BJ (cell line): Measurements from ENCODE around the gene CEP131. TPM values are rescaled to one million over a fixed set of nuclear protein-coding genes. Genes with fewer than 3 reads are reported as not detected.

Source experiments
- CTCF ChIA-PET: fragments of 350-600 bp; formaldehyde crosslinking; extraction: SDS; loops from one replicate; lab custom pipeline; 2021; ENCODE audit warnings: antibody characterized with exemption, inconsistent platforms; lab: Yijun Ruan, JAX
- POLR2A ChIA-PET: fragments of 300-600 bp; sonication (Branson Sonifier 250); formaldehyde crosslinking; extraction: SDS; loops from one replicate; lab custom pipeline; 2021; ENCODE audit warnings: antibody characterized with exemption; lab: Charles Lee
- DNase-seq: peaks from one replicate; pipeline ENCODE4 v3.0.0-alpha.2; 2011; ENCODE audit warnings: low read depth
- H3K27me3 ChIP-seq: 2 replicates; pipeline ENCODE4 v1.6.0; 2011; ENCODE audit warnings: low read length; ENCODE audit not compliant: control insufficient read depth, insufficient read depth
- H3K36me3 ChIP-seq: 2 replicates; pipeline ENCODE4 v1.5.1; 2011; ENCODE audit warnings: low read length; ENCODE audit not compliant: control insufficient read depth, insufficient read depth
- H3K4me3 ChIP-seq: 2 replicates; pipeline ENCODE4 v1.5.1; 2011; ENCODE audit warnings: low read depth, mild to moderate bottlenecking, control low read depth, low read length
- CTCF ChIP-seq: IDR thresholded peaks from 2 replicates; pipeline ENCODE4 v1.5.1; 2011; ENCODE audit warnings: low read depth, mild to moderate bottlenecking, control low read depth, inconsistent platforms, low read length, moderate library complexity; ENCODE audit not compliant: insufficient read depth
- polyA plus RNA-seq: library from polyadenylated mRNA; depleted of rRNA; stranded (reverse); fragments of >200 nt; gene quantifications from 2 replicates; pipeline ENCODE4 v1.2.3, GENCODE V29; 2011

CEP131 gene
- polyA plus RNA-seq, 1 experiment, result 4.9 TPM

- POLR2A ChIA-PET, result no interaction called here
- no peak for TF ChIP-seq CTCF
- Histone ChIP-seq H3K4me3 (no peak overlapping the region), H3K27me3 (peaks cover 1% of the 10 kb centered on the region; the same call in 1 of the 2 replicates), H3K36me3 (peaks cover 2% of the 10 kb centered on the region; the same call in 1 of the 2 replicates)
- DNase-seq, result no peak
- CTCF ChIA-PET, result interaction anchor here (1.0 to 2.0 kb wide), 2 partner anchors 21 to 42 kb away, joined by 3 to 6 read pairs; no protein-coding TSS in a partner anchor
These were observed 38.2 kb downstream of the CEP131 start for GRCh38 chr17:81184555-81184954.

- Histone ChIP-seq H3K27me3 (peaks cover 1% of the 10 kb centered on the region; the same call in 1 of the 2 replicates), H3K36me3 (no peaks in the 10 kb centered on the region), H3K4me3 (no peak overlapping the region)
- no peak for DNase-seq
- POLR2A ChIA-PET, result no interaction called here
- no peak for TF ChIP-seq CTCF
- CTCF ChIA-PET, result no interaction called here
These were observed 39.0 kb downstream of the CEP131 start for GRCh38 chr17:81183807-81184206.

GRCh38 chr17:81183316-81183715 is 39.4 kb downstream of the CEP131 start:
- H3K27me3 ChIP-seq, result peaks cover 1% of the 10 kb centered on the region; the same call in 1 of the 2 replicates
- ChIA-PET POLR2A (no interaction called here), CTCF (no interaction called here)
- no peaks in the 10 kb centered on the region for H3K36me3 ChIP-seq
- no peak overlapping the region for H3K4me3 ChIP-seq
- no peak for TF ChIP-seq CTCF
- DNase-seq, result no peak

- peaks cover 1% of the 10 kb centered on the region; the same call in 1 of the 2 replicates for H3K27me3 ChIP-seq
- H3K36me3 ChIP-seq, result no peaks in the 10 kb centered on the region
- no peak for TF ChIP-seq CTCF
- CTCF ChIA-PET, result no interaction called here
- no peak overlapping the region for H3K4me3 ChIP-seq
- no peak for DNase-seq
- POLR2A ChIA-PET, result no interaction called here
These were observed 40.2 kb downstream of the CEP131 start for GRCh38 chr17:81182596-81182995.

GRCh38 chr17:81181811-81182185 is 41.0 kb downstream of the CEP131 start:
- DNase-seq, result no peak
- TF ChIP-seq CTCF, result no peak
- peaks cover 1% of the 10 kb centered on the region; the same call in 1 of the 2 replicates for H3K27me3 ChIP-seq
- H3K4me3 ChIP-seq, result no peak overlapping the region
- CTCF ChIA-PET, result no interaction called here
- H3K36me3 ChIP-seq, result no peaks in the 10 kb centered on the region
- POLR2A ChIA-PET, result no interaction called here
